Panc1 (cell line): ENCODE measurements around the gene PBX1.

Experiments used
- POLR2AphosphoS5 ChIP-seq: IDR thresholded peaks from 2 replicates; pipeline ENCODE4 v1.6.1; 2012; ENCODE audit warnings: mild to moderate bottlenecking, low read depth, low read length, moderate library complexity
- TF ChIP-seq, protein P1 (sequence below): fragments of 450-650 bp; IDR thresholded peaks from 2 replicates; pipeline ENCODE4 v1.5.1; 2017; ENCODE audit warnings: mild to moderate bottlenecking

DNA sequence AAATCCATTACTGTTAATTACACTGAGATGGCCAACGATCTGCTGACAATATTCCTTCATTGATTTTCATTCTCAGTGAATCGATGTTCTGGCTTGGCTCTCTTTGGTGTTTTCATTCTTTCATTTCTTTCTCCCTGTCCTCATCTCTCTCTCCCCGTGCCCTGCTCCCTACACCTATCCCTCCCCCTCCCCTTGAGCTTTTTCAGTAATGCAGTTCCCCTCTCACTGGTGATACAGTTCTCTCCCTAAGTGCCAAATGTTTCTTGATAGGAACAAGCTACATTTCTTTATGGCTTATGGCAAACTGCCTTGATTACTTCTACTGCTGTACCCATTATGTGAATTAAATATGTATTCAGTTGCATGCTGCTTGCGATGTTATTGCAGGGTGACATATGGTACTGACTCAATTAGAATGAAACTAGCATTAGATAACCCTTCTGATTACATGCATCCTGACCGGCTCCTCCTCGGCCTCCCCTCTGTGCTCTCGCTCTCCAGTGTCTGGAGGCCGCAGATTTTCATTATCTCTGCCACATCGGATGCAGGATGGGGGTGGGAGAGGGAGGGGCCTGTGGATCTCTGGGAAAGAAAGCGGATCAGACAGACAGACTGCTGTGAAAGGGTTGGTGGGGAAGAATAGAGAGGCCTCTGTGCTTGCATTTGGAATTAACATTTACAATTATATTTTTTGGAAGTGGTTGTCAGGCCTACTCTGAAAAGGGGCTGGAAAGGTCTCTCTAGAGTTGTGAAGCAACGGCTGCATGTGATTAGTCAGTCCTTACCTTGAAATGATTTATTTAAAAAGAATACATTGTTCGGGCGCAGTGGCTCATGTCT lies 130.9 kb downstream of the PBX1 start:
- TF ChIP-seq, protein P1, sequence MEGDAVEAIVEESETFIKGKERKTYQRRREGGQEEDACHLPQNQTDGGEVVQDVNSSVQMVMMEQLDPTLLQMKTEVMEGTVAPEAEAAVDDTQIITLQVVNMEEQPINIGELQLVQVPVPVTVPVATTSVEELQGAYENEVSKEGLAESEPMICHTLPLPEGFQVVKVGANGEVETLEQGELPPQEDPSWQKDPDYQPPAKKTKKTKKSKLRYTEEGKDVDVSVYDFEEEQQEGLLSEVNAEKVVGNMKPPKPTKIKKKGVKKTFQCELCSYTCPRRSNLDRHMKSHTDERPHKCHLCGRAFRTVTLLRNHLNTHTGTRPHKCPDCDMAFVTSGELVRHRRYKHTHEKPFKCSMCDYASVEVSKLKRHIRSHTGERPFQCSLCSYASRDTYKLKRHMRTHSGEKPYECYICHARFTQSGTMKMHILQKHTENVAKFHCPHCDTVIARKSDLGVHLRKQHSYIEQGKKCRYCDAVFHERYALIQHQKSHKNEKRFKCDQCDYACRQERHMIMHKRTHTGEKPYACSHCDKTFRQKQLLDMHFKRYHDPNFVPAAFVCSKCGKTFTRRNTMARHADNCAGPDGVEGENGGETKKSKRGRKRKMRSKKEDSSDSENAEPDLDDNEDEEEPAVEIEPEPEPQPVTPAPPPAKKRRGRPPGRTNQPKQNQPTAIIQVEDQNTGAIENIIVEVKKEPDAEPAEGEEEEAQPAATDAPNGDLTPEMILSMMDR: no peak
- TF ChIP-seq POLR2AphosphoS5: no peak
